VCaP (cell line): ENCODE results near the gene ANP32E.

ENCODE experiments used
- H3K27ac ChIP-seq: fragments of 450-650 bp; 2 replicates; pipeline ENCODE4 v1.5.1; 2017
- CTCF ChIP-seq: fragments of 450-650 bp; conservative IDR thresholded peaks from 2 replicates; pipeline ENCODE4 v1.5.1; 2017; ENCODE audit warnings: mild to moderate bottlenecking, moderate library complexity

The ANP32E gene

GRCh38 chr1:150262388-150263320 lies 26.7 kb upstream of the ANP32E start:
- H3K27ac ChIP-seq, result no peak overlapping the region

GRCh38 chr1:150261367-150261766 lies 25.5 kb upstream of the ANP32E start:
- TF ChIP-seq CTCF, result no peak
- no peak overlapping the region for H3K27ac ChIP-seq

More at GRCh38 chr1:150262388-150263320, 26.7 kb upstream of the ANP32E start:
- TF ChIP-seq CTCF, result no peak

- TF ChIP-seq CTCF, result no peak
- peak overlapping the region; percentile 34 for H3K27ac ChIP-seq
These were observed 24.1 kb upstream of the ANP32E start for GRCh38 chr1:150259758-150260669.

GRCh38 chr1:150259217-150259616 lies 23.3 kb upstream of the ANP32E start:
- TF ChIP-seq CTCF, result no peak
- peak overlapping the region; percentile 34 for H3K27ac ChIP-seq

GRCh38 chr1:150257624-150258585 lies 22.0 kb upstream of the ANP32E start, which contains the start of gene CA14:
Gene CA14 (plus strand): TSS chr1:150257774. CDS start chr1:150258129, 355 bp downstream.
- H3K27ac ChIP-seq, result peak within 1 kb of the TSS; percentile 20; the same call in 1 of the 2 replicates

More at GRCh38 chr1:150257624-150258585, 22.0 kb upstream of the ANP32E start, which contains the start of gene CA14:
- TF ChIP-seq CTCF, result no peak
